NCI-H2171 (cell line): ENCODE results near the gene BCL11B.
A peak's percentile ranks its signal among the peaks of the same experiment; 100 is the strongest.
"Not testable (repeated sequence)": the region's sequence is repeated elsewhere in the genome, so short reads cannot be mapped to it uniquely, and the experiment has no call there.

Experiments used
- DNase-seq: peaks from one replicate; lab custom pipeline; 2025; lab: John Stamatoyannopoulos, UW

Gene BCL11B

DNA sequence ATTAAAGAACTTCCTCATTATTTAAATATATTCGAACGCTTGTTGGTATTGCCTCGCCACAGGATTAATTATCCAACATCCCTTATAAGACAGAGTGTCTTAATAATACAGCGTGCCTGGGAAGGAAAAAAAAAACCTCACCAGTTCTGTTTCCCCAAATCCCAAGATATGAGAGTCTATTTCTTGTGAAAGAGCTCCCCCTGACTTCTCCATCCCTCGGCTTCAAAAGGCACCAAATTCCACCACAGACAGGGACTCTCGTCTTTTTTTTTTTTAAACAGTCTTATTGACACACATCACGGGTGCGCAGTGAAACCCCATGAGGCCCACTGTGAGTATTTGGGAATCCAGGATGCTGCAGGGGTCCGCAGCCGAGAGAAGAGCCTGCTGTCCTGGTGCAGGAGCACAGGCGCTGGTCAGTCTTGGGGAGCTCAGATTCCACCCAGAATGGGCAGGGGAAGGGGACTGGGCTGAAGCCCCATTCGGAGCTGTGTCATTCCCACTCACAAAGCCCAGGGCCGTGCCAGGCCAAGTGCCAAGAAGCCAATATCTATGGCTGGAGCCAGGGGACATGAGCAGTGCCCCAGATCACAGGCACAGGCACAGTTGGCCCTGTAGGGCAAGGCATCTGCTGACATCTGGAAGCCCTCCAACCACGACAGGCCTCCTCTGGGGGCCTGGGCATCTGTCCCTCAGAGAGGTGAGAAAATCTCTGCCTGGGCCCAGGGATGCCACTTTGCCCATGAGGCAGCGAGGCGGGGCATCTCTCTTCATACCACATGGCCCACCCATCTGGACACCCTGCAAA is 71.9 kb downstream of the BCL11B start:
- DNase-seq = peak; percentile 55

DNA sequence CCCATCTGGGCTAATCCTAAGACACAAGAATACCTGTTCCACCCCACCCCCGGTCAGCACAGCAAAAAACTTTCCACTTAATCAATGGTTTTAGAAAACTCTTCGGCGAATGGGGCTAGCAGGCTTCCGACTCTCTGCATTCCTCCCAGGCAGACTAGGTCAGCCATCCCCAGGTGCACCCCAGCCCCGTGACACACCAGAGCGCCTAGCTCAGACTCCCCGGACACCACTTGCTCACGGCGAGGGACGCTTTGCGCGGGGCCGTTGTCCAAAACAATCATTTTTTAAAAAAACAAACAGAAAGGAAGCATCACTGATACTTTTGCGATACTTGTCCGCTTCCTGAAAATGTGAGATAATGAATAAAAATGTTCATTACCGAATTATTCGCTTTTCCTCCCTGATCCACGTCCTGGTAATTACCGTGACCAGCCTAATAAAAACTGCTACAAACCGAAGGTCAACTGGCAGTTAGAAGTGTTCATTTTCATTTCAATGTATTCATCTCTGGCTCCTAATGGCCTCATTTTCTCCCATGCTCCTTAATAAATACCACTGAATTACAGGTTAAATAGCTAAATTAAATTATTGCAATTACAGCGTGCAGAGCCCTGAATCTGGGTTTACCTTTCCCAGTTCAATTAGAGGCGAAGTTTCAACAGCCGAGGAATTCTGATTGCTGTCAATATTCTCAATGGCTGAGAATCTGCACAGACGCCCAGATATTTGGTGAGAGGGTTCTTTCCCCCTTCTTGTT is 73.1 kb downstream of the BCL11B start:
- DNase-seq = no peak

DNA sequence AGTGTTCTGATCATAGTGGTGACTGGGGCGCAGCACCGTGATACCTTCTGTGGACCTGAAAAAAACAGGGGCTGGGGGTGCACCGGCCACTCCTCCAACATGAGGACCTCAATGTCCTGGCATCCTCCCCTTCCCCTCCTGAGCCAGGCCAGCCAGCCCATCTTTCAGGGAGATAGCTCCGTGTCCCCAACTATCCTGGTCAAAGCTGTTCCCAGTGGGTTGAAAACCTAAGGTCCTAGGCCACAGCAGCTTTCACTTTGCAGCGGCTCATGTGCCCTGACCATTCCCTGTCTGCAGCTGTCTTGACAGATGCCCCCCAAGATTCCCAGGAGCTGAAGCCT is 75.7 kb downstream of the BCL11B start:
- no peak for DNase-seq

DNA sequence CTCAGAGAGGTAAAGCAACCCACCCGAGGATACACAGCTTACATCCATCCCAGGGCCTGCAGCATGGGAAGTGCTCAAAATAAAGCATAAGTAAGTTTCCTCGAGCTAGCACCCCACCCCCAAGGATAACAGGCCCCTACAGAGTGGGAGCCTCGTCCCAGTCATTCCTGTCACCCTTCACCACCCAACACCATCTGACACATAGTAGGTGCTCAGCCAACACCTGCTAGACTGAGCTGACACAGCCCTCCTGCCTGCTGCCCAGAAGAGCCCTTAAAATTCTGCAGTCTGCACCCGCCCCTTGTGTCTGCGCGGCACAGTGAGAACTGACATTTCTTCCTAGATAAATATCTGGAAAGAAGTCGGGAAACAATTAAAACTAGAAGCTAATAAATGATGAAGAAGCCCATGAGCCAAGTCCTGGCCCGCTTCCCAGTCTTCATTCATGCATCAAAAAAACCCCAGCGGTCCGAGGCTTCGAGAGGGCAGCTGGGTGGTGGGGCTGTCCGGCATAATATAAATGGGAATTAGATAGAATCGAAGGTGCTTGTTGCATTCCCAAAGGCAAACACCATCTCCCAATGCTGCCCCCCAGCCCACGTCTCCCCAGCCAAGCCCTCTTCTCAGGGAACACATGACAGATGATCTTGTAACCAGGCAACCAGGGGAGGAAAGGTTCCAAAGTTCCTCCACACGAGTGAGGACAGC is 76.2 kb downstream of the BCL11B start:
- no peak for DNase-seq

DNA sequence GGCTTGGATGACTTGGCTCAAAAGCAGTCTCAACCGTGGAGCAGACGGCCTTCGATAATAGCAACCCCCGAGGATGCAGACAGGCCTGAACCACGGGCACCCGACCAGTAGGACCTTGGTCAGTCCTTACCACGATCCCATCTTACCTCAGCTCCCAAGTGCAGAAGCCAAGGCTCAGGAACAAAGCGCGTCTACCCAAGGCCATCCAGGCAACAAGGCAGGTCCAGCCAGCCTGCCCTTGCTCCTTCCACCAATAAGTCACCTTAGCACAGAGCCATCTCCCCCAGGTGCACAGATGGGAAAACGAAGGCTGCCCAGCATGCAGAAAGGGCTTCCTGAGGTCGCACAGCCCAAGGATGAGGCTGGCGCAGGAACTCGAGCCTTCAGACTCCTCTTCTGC is 77.3 kb downstream of the BCL11B start:
- DNase-seq = no peak

DNA sequence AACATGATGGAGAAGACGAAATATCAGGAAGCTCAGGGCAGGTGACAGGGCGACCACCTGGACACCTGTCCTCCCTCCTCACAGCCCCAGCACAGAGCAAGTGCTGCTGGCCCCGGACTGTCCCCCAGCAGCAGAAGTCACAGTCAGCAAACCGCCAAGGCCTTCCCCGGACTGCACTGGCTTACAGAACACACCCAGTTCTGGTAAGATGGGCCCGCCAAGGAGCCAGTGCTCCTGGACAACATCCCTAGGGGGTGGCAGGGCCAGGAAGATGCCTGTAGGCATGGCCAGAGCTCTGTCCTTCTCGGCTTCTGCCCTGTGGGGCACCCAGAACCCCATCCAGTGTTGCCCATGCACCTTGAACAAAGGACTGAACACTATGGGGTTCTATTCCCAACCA is 77.9 kb downstream of the BCL11B start:
- no peak for DNase-seq

DNA sequence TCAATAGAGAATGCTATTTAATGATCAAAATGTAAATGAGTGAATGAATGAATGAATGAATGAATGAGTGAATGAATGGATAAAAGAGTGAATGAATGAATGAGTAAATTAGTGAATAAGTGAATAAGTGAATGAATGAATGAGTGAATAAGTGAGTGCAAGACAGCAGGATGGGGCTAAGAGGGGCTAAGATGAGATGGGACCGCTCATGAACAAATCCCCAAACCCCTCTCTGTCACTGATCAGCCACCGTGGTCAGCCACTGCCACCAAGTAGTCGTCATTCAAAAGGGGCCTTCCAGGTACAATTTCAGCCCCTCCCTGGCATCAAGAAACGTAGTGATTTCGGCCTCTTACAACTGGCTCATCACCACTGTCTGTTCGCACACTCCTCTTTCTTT is 79.2 kb downstream of the BCL11B start:
- DNase-seq = no peak

DNA sequence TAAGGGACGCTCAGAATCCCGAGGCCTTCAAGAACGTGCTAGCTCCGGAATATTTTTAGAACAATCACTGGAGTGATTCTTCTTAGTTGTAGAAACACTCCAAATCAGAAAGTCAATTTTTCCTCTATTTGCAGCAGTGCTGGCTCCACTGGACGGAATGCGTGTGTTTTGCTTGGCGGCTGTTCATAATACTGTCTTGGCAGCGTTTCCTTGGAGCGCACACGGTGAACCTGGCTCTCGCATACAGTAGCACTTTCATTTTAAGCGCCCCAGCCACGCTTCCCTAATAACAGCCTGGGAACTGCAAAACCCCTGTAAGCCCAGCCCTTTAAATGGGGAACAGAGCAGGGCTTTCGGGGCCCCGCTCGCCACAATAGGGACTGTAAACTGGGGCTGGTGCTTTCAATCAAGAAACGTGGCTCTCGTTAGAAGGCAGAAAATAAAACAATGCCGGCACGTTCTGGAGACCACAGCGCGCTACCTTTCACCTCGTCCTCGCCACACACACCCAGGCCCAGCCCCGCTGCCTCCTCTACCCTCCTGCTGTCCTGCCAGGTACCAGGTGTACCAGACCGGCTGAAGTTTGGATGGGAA is 79.9 kb downstream of the BCL11B start:
- no peak for DNase-seq

DNA sequence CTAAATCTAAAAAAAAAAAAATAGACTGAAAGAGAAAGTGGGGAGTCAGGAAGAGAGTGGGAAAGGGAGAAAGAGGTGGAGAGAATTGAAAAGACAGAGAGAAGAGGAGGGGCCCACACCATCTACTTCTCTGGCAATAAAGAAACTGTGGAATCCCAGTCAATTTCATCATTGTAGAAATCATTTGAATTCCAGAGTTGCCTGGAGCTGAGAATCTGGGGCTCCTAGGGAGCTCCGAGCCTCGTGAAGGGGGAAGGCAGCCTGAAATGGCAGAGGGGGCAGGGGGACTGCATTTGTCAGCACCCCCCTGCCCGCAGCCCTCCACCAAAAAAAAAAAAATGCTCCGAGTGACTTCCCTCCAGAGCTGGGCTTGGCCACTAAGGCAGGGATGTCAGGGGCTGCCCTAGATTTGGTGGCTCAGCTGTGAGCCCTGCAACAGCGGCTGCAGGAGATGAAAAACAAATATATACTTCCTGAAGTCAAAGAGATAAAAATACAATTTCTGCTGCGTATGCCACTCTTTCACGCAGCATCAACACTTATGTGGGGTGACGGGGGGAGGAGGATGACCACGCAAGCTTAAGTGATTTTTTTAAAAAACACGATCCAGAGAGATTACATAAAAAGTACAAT is 80.5 kb downstream of the BCL11B start:
- no peak for DNase-seq

DNA sequence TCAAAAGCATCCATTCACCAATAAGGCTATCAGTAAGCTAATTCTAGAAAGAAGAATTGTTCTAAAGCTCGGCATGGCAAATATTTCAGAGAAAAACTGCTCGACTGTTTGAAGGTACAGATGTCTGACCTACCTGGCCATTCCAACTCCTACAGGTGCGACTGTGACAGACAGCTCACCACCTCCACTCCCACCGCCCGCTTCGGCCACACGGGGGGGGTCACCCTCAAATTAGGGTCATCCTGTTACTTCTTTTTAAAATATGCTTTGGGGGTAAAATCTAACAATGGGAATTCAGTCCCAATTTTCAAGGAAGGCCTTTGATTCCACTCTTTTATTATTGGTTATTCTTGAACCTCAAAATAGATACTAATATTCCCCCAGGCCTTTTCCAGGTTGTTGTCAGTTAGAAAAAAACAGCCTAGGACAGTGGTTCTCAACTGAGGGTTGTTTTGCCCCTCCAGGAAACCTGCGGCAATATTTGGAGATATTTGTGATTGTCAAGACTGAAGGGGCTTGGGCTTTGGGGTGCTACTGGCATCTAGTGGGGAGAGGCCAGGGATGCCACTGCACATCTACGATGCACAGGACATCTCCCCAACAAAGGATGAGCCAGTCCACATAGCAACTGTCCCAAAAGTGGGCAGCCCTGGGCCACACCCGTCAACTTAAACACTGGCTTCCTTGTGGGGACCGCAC is 81.2 kb downstream of the BCL11B start:
- DNase-seq = no peak

DNA sequence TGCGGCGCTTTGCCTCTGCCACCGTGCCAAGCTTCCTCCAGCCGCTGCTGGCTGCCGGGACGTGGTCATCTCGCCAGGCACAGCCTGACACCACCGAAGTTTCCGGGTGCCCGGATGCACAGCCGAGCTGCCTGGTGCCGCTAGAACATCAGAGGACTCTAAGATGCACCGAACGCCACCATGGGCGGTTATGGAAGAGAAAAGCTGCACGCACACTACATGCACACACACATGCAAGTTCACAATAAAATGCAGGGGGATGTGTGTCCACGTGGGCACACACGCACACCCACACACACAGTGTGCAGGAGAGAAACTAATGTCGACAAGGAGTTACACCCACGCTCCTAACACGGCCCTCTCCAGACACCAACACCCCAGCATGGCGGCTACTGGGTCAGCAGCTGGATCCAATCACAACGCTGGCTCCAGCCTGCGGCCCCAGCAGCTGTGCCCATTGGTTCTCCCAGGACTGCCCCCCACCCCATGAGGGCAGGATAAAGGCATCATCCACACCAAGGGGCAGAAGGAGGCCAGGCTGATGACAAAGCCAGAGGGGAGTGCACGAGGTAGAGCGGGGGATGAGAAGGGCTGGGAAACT is 82.7 kb downstream of the BCL11B start:
- DNase-seq = no peak

DNA sequence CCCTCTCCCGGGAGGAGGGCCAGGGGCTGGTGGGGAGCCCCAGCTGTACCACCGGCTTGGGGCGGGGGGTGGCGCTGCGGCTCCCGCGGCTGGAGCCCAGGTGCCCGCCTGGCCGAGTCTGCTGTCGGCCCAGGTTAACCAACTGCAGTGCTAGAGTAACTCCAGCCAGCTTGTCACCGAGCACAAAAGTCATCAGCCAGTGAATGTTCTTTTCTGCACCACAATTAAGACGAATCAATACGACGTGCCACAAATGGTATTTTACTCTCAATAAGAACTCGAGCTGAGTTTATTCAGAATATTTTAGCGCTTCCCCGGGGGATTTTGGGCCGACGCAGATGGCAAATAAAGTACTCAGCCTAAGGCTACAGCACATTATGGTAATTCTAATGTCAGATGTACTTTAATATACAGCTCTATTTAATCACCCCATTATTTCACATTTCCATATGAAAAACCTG is 83.2 kb downstream of the BCL11B start:
- DNase-seq = no peak

DNA sequence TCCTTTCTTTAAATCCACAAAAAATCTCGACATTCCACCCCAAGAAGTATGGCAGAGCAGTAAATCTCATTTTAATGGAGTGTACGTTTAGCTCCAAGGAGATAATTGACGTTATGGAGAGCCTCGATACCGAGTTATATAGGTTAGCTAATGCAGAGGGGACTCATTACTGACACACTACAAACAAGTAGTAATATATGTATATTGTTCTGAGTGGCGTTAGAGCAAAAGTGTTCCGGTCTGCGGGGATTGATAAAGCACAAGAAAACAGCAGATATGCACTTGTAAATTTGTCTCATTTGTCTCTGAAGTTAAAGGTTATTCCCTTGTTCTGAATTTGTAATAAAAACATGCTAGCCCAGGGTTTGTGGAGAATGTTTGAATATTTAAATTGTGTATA is 84.1 kb downstream of the BCL11B start:
- DNase-seq = no peak

DNA sequence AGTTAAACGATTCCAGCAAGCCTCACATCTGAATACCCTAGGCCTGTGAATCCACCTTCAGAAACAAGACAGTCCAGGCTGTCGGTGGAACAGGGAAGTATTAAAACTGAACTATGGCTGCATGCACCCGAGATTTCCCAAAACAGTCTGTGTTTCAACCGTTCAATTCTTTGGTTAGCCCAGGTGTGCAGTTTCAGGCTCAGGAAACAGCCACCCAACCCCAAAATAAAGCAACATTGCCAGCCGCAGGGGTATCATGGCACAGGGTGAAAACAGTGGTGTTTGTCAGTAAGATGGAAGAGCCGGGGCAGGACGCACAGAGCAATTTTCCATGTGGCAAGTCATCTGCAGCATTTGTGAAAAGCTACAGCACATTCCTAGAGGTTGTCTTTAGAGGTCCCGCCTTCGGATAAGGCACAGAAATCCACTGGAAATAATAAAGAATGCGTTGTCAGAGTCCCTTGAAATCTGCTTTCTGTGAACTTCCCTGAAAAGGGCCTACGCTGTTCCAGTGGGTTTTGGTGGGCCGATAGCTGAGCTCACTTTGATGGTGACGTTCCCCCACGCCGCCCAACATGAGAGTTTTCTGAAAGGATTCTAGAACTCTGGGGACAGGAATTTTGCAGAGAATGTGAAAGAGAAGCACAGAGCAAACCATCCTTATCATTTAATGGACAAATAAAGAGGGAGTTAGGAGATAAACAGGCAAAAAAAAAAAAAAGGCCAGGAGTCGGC is 84.9 kb downstream of the BCL11B start:
- no peak for DNase-seq

DNA sequence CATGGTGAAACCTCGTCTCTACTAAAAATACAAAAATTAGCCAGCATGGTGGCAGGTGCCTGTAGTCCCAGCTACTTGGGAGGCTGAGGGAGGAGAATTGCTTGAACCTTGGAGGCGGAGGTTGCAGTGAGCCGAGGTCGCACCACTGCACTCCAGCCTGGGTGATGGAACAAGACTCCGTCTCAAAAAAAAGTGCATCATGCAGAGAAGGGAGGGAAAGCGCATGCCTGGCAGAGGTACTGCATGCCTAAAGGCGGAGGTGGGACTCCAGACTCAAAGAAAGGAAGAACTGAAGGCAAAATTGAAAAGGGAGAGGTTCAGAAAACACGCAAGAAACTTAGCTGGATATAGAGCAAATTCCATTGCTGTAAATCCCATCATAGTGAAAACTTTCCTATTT is 85.7 kb downstream of the BCL11B start:
- DNase-seq = not testable (repeated sequence)

DNA sequence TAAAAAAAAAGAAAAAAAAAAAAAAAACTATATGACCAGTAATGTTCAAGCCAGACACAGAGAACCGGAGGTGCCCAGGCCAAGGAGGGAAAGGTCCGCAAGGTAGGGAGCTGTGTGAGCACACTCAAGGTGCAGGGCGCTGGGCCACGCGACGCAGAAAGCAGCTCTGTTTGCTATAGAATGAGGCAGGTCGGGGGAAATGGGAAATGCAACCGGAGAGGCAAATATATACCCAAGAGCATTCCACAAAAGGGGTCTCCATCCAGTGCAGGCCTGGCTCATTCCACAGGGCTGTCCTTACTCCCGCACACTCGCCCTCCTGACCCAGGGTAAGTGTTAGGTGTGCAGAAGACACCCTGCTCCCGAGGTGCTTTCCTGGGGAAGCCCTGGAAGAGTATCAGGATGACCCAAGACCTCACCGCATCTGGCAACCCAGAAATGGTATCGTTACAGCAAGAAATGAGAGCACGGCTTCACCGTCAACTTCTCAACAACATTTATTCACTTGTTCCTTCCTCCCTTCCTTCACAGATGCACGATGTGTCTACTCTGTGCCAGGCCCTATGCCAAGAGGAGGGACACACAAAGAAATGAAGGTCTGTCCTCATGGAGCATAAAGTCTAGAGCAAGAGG is 86.4 kb downstream of the BCL11B start:
- DNase-seq = no peak

DNA sequence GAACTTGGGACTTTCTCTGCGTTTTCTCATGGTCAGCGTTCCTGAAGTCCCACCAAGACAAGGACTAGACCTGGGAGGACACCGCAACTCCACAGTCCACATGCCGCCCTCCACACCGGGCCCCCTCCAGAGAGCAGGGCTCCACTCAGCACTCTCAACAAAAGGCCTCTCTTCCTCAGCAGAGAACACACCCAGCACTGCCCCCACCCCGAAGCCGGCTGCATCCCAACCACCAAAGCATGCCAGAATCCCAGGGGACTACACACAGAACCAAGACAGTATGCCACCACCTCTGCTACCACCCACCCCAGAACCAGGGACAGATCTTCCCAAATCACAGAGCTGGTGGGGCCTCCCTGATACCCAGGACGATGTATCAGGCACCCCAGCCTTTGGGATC is 88.3 kb downstream of the BCL11B start:
- DNase-seq = no peak

DNA sequence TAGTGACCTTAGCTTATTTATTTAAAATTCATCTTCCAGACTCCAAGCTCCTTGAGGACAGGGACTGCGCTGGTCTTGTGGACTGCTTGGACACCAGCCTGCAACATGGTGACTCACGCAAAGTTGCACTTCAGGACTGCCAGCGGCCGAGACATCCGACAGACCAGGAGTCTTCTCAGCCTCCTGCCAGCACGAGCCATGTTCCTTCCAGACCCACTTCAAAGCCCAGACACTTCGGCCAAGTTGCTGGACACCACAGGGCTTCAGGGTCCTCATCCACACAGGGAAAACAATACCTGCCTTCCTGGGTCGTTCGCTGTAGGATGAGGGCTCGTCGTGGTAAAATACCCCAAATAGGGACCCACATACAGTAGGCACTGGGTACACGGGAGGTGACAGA is 88.7 kb downstream of the BCL11B start:
- DNase-seq = no peak

DNA sequence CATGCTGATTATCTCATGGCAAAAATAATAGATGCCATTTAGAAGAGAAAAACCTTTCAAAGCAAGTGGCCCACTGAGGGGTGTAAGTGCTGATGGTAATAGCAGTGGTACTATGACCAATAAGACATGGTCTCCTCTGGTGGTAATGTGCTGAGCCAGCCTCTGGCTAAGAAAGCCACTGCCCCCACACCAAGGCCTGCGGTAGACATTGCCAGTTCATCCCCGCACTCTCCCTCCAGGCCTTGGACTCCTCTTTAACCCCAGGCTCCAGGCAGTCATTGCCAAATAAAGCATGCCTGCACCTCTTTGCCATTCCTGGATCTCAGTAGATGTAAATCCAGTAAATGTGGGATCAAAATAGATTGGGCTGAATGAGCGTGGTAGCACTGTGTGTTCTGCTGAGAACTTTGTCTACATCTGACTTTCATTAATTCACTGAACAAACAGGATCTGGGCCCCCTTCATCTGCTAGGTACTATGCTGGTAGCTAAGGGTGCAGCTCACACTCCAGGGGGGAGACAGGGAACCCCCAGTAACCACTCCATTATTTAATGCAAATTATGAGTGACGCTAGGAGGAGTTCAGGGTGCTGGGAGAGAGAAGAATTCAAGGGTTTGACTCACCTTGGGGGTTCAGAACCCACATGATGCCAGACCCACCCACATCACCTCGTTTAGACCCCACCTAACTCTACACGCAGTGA is 89.3 kb downstream of the BCL11B start:
- no peak for DNase-seq
